Fibroblast of pulmonary artery (primary cell): ENCODE measurements around the gene PDGFD.

ENCODE experiments used
- DNase-seq: peaks from one replicate; pipeline ENCODE4 v3.0.0-alpha.2; 2010; ENCODE audit warnings: low read depth
- H3K4me3 ChIP-seq: replicated peaks from 2 replicates; pipeline ENCODE4 v1.5.1; 2011; ENCODE audit warnings: low read depth, mild to moderate bottlenecking, control low read depth, low read length, moderate library complexity
- TF ChIP-seq, protein P1 (sequence below): IDR thresholded peaks from 2 replicates; pipeline ENCODE4 v1.5.1; 2011; ENCODE audit warnings: mild to moderate bottlenecking, control low read depth, low read length, inconsistent platforms; ENCODE audit errors: missing control alignments

Gene PDGFD

DNA sequence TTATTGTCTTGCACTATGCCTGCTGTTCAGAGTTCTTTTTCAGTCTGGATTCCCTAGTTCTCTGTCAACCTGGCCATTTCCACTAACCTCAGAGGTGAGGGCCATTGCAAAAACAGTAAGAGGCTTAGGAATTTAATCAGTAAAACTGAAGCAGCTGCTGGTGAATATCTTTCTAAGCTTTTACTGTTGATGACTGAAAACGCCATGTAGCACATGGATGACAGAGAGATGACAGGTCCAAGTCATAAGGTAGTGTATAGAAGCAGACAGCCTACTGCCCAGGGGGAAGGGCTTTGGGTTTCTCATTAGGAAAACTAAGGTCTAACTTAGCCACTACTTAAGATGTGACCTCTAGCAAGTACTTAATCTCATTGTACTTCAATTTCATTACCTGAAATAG lies 280.1 kb downstream of the PDGFD start:
- H3K4me3 ChIP-seq: no peak overlapping the region
- TF ChIP-seq, protein P1, sequence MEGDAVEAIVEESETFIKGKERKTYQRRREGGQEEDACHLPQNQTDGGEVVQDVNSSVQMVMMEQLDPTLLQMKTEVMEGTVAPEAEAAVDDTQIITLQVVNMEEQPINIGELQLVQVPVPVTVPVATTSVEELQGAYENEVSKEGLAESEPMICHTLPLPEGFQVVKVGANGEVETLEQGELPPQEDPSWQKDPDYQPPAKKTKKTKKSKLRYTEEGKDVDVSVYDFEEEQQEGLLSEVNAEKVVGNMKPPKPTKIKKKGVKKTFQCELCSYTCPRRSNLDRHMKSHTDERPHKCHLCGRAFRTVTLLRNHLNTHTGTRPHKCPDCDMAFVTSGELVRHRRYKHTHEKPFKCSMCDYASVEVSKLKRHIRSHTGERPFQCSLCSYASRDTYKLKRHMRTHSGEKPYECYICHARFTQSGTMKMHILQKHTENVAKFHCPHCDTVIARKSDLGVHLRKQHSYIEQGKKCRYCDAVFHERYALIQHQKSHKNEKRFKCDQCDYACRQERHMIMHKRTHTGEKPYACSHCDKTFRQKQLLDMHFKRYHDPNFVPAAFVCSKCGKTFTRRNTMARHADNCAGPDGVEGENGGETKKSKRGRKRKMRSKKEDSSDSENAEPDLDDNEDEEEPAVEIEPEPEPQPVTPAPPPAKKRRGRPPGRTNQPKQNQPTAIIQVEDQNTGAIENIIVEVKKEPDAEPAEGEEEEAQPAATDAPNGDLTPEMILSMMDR: no peak
- no peak for DNase-seq

DNA sequence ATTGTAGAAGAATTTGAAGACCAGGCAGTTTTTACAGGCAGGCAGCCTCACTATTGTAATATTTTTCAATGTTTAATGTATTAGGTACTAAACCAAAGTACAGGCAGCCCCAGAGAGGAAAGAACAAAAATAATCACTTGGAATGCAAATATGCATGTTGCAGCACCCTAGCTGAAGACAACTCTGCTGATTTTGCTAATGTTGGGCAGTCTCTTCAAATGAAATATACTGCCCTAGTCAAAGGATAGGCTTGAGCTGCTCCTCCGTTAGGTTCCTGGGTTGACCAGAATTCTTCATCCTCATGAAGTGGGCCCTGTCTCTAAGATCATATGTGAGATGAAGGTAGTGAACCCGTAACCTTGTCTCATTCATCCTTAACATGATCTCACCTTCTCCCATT lies 280.7 kb downstream of the PDGFD start:
- TF ChIP-seq, protein P1: no peak
- no peak overlapping the region for H3K4me3 ChIP-seq
- no peak for DNase-seq

DNA sequence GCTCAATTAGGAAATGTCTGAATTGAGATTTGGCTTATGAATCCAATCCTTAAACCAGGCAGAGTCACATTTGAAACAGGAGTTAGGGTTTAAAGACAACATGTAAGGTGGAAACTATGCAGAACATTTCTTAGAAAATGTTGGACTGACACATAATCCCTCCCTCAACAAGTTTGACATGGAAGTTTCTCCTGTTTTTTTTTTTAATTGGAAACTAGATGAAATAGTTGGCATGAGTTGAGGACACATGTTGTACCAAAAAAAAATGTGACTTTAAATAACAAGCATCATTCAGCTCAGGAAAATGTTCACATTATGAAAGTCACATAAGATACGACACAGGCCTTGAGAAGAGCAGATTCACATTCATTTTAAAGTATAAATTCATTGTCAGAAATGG lies 282.4 kb downstream of the PDGFD start:
- TF ChIP-seq, protein P1: no peak
- H3K4me3 ChIP-seq: no peak overlapping the region
- no peak for DNase-seq

DNA sequence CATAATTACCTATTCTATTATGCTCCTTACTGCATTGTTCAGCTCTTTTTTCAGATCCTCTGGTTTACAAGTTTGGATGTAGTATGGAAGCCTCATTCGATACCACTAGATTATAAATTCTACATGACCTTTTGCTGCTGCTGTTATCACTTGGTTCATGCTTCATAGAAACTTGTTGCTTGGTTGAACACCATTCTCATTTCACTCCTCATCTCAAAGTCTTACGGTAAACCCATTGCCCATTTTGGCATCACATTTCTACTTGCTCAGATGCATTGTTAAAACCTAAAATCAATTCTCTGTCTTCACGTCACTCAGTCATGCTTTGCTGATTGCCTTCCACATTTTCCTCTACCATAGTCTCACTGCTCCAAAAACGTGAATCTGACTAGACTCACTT lies 283.0 kb downstream of the PDGFD start:
- DNase-seq: no peak
- TF ChIP-seq, protein P1: no peak
- H3K4me3 ChIP-seq: no peak overlapping the region

DNA sequence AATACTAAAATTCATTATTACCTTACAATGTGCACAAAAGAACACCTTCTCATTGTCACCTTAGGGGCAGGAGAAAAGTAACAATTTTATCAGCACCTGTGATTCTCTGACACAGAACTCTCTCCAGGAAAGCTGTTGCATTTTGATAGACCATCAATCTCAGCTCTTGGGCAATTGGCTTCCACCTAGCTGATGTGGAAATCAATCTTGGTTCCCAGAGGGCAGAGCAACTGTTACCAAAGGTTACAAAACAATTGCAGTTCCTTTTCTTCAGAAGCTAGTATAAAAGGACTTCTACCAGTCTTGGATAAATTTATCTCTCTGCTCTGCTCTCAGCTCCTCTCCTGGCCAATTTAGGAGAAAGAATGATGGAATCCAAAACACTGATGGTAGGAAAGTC lies 285.3 kb downstream of the PDGFD start:
- TF ChIP-seq, protein P1: no peak
- no peak for DNase-seq
- H3K4me3 ChIP-seq: no peak overlapping the region

DNA sequence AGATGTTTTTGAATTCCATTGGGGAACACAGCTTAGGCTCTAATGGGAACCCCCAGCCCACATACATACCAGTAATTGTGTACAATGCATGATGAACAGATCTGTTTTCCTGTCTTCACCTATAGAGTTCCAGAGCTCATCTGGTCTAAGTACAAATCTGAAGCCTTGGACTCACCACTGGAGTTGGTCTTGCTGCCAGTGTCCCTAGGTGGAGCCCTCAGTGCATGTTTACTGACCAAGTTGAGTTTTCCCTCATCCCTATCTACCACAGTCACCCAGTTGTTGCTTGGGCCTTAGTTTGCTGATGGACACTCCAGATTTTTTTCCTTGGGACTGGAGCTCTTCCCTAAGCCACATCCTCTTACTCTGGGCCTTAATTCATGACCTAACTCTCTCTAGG lies 286.7 kb downstream of the PDGFD start:
- H3K4me3 ChIP-seq: no peak overlapping the region
- TF ChIP-seq, protein P1: peak; percentile 29
- peak; percentile 53 for DNase-seq

DNA sequence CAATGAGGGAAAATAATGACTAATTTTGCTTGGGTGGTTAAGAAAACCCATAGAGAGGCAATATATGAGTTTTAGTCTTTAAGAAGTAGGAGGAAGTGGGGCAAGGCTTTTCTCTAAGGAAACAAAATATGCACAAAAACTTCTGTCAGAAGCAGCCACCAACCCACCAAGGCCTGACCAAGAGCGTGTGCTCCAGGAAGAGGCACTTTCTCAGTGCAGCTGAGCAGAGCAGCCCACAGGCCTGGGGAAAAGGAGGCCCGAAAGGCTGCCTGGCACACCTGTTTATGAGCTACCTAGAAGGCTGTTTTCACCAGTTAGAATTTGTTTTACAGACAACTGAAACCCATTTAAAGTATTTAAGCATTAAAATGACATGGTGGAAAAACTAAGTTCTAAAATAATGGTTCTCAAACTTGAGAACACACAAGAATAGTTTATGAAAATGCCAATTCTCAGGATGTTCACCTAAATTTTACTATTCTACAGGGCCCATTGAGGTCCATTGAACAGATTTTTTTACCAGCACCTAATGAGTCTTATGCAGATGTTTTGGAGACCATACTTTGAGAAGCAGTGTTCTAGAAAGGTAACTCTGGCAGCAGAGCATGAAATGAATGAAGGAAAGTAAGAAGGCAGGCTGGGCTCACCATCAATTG lies 288.0 kb downstream of the PDGFD start:
- no peak for DNase-seq
- TF ChIP-seq, protein P1: no peak
- no peak overlapping the region for H3K4me3 ChIP-seq
